NCI-H1105 (cell line): Measurements from ENCODE around the gene CHRNA9.
A peak's percentile ranks its signal among the peaks of the same experiment; 100 is the strongest.
"Not testable (repeated sequence)": the region's sequence is repeated elsewhere in the genome, so short reads cannot be mapped to it uniquely, and the experiment has no call there.

Source experiments
- DNase-seq: peaks from one replicate; lab custom pipeline; 2025; lab: John Stamatoyannopoulos, UW

CHRNA9 gene

GRCh38 chr4:40334591-40335524, at the start of gene CHRNA9:
Gene CHRNA9, plus strand, starts transcription at chr4:40335333. Its CDS starts 135 bp downstream, at chr4:40335468.
- DNase-seq, result no peak

- no peak for DNase-seq
These were observed 49.4 kb upstream of the CHRNA9 start for GRCh38 chr4:40285692-40286091.

- no peak for DNase-seq
These were observed 46.6 kb upstream of the CHRNA9 start for GRCh38 chr4:40288566-40288965.

GRCh38 chr4:40289366-40290188, 45.6 kb upstream of the CHRNA9 start:
- DNase-seq, result peak; percentile 3

GRCh38 chr4:40290611-40291186, 44.4 kb upstream of the CHRNA9 start:
- not testable (repeated sequence) for DNase-seq

GRCh38 chr4:40292313-40292759, 42.8 kb upstream of the CHRNA9 start:
- no peak for DNase-seq

GRCh38 chr4:40294339-40294738, 40.8 kb upstream of the CHRNA9 start:
- no peak for DNase-seq

- DNase-seq, result not testable (repeated sequence)
These were observed 40.1 kb upstream of the CHRNA9 start for GRCh38 chr4:40295030-40295429.

- DNase-seq, result no peak
These were observed 39.6 kb upstream of the CHRNA9 start for GRCh38 chr4:40295572-40295971.

- no peak for DNase-seq
These were observed 36.0 kb upstream of the CHRNA9 start for GRCh38 chr4:40299126-40299525.

- no peak for DNase-seq
These were observed 35.3 kb upstream of the CHRNA9 start for GRCh38 chr4:40299811-40300292.

- no peak for DNase-seq
These were observed 34.6 kb upstream of the CHRNA9 start for GRCh38 chr4:40300371-40301162.

- no peak for DNase-seq
These were observed 33.5 kb upstream of the CHRNA9 start for GRCh38 chr4:40301603-40302002.

GRCh38 chr4:40303751-40304150, 31.4 kb upstream of the CHRNA9 start:
- no peak for DNase-seq

GRCh38 chr4:40305328-40306170, 29.6 kb upstream of the CHRNA9 start:
- no peak for DNase-seq

GRCh38 chr4:40306226-40306625, 28.9 kb upstream of the CHRNA9 start:
- no peak for DNase-seq

- DNase-seq, result no peak
These were observed 28.2 kb upstream of the CHRNA9 start for GRCh38 chr4:40306976-40307375.

GRCh38 chr4:40307627-40308497, 27.3 kb upstream of the CHRNA9 start:
- no peak for DNase-seq

GRCh38 chr4:40308528-40309122, 26.5 kb upstream of the CHRNA9 start:
- no peak for DNase-seq
